Measurements from ENCODE around the gene EHBP1L1.

EHBP1L1 gene

GRCh38 chr11:65573391-65574079 lies 2.3 kb upstream of the EHBP1L1 start:
- Histone ChIP-seq H3K4me1 (ENCODE audit: control insufficient read depth in 1 of 2, insufficient read depth in 1 of 2, low read depth in 1 of 2, low read length in 1 of 2) (peaks cover 76 to 81% of the 10 kb centered on the region in 2 experiments), H3K27ac (peak overlapping the region; percentile 95)

GRCh38 chr11:65574109-65574810 lies 1.6 kb upstream of the EHBP1L1 start:
- Histone ChIP-seq H3K36me3 (peaks cover 23% of the 10 kb centered on the region), H3K27me3 (no peaks in the 10 kb centered on the region), H3K27ac (peak overlapping the region; percentile 95), H3K4me3 (ENCODE audit: low read depth in 1 of 2, low read length in 1 of 2) (peak overlapping the region; percentile 76 to 99), H3K4me1 (ENCODE audit: control insufficient read depth in 1 of 2, insufficient read depth in 1 of 2, low read depth in 1 of 2, low read length in 1 of 2) (peaks cover 76 to 81% of the 10 kb centered on the region in 2 experiments), H3K9me3 (no peaks in the 10 kb centered on the region)
- TF ChIP-seq CTCF (IDR thresholded peaks at IDR 0.05) = peak; percentile 99

More at GRCh38 chr11:65573391-65574079, 2.3 kb upstream of the EHBP1L1 start:
- Histone ChIP-seq H3K4me3 (ENCODE audit: low read depth in 1 of 2, low read length in 1 of 2) (peak overlapping the region; percentile 76 to 99), H3K36me3 (peaks cover 16% of the 10 kb centered on the region), H3K9me3 (no peaks in the 10 kb centered on the region), H3K27me3 (no peaks in the 10 kb centered on the region)
- TF ChIP-seq CTCF (IDR thresholded peaks at IDR 0.05) = no peak

- no peak for TF ChIP-seq CTCF (IDR thresholded peaks at IDR 0.05)
- H3K9me3 ChIP-seq = no peaks in the 10 kb centered on the region
- H3K27ac ChIP-seq = peak overlapping the region; percentile 95
- peak overlapping the region; percentile 76 to 99 for H3K4me3 ChIP-seq (ENCODE audit: low read depth in 1 of 2, low read length in 1 of 2)
- H3K36me3 ChIP-seq = peaks cover 30% of the 10 kb centered on the region
- H3K27me3 ChIP-seq = no peaks in the 10 kb centered on the region
- peaks cover 78 to 79% of the 10 kb centered on the region in 2 experiments for H3K4me1 ChIP-seq (ENCODE audit: control insufficient read depth in 1 of 2, insufficient read depth in 1 of 2, low read depth in 1 of 2, low read length in 1 of 2)
Measured at GRCh38 chr11:65574811-65575567, 864 bp upstream of the EHBP1L1 start.

GRCh38 chr11:65576232-65576866 lies 496 bp downstream of the EHBP1L1 start:
- H3K4me3 ChIP-seq (ENCODE audit: low read depth in 1 of 2, low read length in 1 of 2) = peak overlapping the region; percentile 76 to 99
- peaks cover 44% of the 10 kb centered on the region for H3K36me3 ChIP-seq
- H3K9me3 ChIP-seq = no peaks in the 10 kb centered on the region
- TF ChIP-seq CTCF (IDR thresholded peaks at IDR 0.05) = no peak
- no peaks in the 10 kb centered on the region for H3K27me3 ChIP-seq
- peaks cover 68 to 71% of the 10 kb centered on the region in 2 experiments for H3K4me1 ChIP-seq (ENCODE audit: control insufficient read depth in 1 of 2, insufficient read depth in 1 of 2, low read depth in 1 of 2, low read length in 1 of 2)
- H3K27ac ChIP-seq = peak overlapping the region; percentile 95

Data from neutrophil (primary cell).